ENCODE data around the gene PHF14.

The PHF14 gene

DNA sequence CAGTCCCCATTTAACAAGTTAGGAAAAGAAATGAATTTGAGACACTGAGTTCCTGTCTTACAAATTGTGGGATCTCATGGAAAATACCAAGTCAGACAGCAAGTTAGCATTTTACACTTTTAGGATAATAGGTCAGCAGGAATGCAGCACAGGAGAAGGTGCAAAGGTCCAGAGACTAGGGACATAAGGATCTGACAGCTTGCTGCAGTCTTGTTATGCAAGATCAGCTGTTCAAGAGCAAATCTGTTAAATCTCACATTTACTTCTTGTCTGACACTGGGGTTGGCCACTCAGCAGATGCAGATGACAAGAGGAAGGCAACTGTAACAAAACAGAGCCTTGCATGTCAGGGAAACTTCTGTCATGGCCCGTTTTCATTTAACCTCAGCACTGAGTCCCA lies 239.6 kb downstream of the PHF14 start:
- no peak for DNase-seq

DNA sequence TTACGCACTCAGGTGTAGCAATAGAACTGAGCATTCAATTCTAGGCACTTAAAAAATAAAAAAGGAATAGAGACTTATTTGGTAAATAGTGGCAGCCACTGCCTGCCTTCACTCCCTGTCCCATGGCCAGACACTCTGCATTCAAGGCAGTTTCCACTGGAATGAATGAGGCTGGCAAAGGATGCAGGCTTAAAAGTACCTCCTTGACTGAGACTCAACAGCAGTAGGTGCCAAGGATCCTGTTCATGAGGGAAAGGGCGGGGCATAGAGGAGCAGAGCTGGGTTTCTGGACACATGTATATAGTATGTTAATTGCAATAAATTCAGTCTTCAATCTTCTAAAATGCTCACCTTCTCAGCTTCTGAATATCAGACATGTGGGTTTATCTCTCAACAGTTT lies 242.6 kb downstream of the PHF14 start:
- DNase-seq: no peak

DNA sequence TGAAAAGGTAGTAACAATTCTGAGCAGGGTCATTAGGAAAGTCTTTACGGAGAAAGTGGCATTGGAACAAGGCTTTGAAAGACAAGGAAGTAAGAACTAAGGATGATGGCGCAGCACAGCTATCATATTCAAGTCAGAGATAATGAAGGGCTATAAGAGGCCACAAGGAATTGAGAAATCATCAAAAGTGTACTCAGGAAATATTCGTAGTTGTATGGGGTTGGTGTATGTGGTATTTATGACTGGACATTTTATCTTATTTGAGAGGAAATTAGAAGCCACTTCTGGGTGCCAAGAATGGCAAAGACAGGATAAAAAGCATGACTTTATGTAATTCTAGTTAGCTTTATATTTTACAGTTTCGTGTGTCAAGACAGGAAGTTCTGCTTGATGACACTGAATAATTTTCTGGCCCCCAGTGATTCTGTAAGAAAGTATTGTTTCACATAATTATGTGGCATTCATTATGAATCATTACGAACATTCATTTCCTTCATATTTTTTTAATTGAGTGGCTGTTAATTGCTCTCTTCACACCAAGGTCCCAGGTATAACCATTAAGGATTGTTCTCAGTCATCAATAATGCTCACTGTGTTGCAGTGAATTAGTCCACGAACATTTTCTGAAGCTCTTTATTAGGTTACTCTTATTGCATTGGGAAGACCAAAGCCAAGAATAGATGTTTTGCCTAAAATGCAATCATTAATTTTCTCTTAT lies 244.3 kb downstream of the PHF14 start:
- DNase-seq: no peak
